ENCODE data around the gene POLD2.

GRCh38 chr7:44145969-44146911, 22.9 kb upstream of the POLD2 start:
- TF ChIP-seq EZH2 (IDR thresholded peaks at IDR 0.05; ENCODE audit: insufficient read depth, poor library complexity, severe bottlenecking) = no peak
- TF ChIP-seq EZH2phosphoT487 (IDR thresholded peaks at IDR 0.05; ENCODE audit: insufficient read depth, low read depth) = no peak

Data from GM23248 (cell line).